ENCODE measurements around the gene PXDN.

Gene PXDN

DNA sequence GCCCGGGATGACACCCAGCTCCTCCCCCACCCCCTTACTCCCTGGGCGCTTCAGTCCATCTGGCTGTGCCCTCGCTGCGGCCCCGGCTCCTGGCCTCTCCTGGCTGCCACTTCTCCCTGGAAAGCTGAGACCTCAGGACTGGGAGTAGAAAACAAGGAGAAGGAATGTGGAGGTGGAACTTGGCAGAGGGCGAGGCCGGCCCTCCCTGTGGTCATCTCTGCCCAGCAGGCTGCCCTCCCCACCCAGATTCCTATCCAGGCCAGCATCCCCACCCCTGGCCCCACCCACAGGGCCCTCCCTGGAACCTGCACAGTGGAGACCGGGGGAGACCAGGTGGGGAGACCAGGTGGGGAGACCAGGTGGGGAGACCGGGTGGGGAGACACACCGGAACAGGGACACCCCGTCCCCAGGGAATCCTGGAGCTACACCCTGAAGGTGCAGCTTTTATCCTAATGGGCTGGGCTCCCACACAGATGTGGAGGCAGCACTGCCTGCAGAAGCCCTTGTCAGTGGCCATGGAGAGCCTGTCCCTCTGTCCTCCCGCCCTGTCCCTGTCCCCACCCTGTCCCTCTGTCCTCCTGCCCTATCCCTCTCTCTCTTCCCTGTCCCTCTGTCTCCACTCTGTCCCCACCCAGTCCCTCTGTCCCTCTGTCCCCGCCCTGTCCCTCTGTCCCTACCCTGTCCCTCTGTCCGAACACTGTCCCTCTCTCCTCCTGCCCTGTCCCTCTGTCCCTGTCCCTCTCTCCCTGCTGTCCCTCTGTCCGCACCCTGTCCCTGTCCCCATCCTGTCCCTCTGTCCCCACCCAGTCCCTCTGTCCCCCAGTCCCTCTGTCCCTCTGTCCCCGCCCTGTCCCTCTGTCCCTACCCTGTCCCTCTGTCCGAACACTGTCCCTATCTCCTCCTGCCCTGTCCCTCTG is 157.1 kb downstream of the PXDN start:
- no peak overlapping the region for H3K27ac ChIP-seq
- TF ChIP-seq EZH2 (IDR thresholded peaks at IDR 0.05) (no peak), FOXP2 (optimal IDR thresholded peaks at IDR 0.05; ENCODE audit: control extremely low read depth, extremely low read length, insufficient read depth) (no peak), POLR2AphosphoS5 (IDR thresholded peaks at IDR 0.05; ENCODE audit: borderline replicate concordance, low read depth, low read length) (no peak)
- no peak overlapping the region for H3K4me3 ChIP-seq
- DNase-seq (ENCODE audit: low read depth, low spot score): no peak
- H3K9me3 ChIP-seq (ENCODE audit: low read depth, low read length): no peaks in the 10 kb centered on the region
- H3K36me3 ChIP-seq (ENCODE audit: insufficient read depth, low read length): no peaks in the 10 kb centered on the region
- H3K9ac ChIP-seq (ENCODE audit: insufficient read length): no peak overlapping the region

GRCh38 chr2:1586251-1586922 is 157.9 kb downstream of the PXDN start:
- Histone ChIP-seq H3K36me3 (ENCODE audit: insufficient read depth, low read length) (no peaks in the 10 kb centered on the region), H3K4me3 (no peak overlapping the region), H3K9me3 (ENCODE audit: low read depth, low read length) (no peaks in the 10 kb centered on the region), H3K9ac (ENCODE audit: insufficient read length) (no peak overlapping the region), H3K27ac (no peak overlapping the region)
- TF ChIP-seq FOXP2 (optimal IDR thresholded peaks at IDR 0.05; ENCODE audit: control extremely low read depth, extremely low read length, insufficient read depth): no peak
- DNase-seq (ENCODE audit: low read depth, low spot score): no peak

DNA sequence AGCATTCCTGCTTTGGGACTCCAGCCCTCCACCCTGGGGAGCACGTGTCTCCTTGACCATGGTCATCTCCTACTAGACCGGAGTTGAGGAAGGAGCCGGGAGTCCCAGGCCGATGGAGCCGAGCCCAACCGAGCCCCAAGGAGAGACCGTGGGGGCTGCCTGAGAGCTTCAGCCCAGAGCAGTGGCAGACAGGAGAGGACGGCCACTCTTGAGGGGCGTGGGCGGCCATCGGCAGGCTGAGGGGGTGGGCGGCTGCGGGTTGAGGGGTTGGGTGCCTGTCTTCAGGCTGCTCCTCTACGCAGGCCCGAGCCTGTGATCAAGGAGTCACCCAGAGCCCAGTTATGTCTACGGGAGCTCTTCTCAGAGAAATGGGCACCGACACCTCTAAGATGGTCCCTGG is 158.7 kb downstream of the PXDN start:
- H3K9ac ChIP-seq (ENCODE audit: insufficient read length): no peak overlapping the region
- no peaks in the 10 kb centered on the region for H3K9me3 ChIP-seq (ENCODE audit: low read depth, low read length)
- no peaks in the 10 kb centered on the region for H3K36me3 ChIP-seq (ENCODE audit: insufficient read depth, low read length)
- H3K27ac ChIP-seq: no peak overlapping the region
- DNase-seq (ENCODE audit: low read depth, low spot score): no peak
- TF ChIP-seq POLR2AphosphoS5 (IDR thresholded peaks at IDR 0.05; ENCODE audit: borderline replicate concordance, low read depth, low read length) (no peak), EZH2 (IDR thresholded peaks at IDR 0.05) (no peak), FOXP2 (optimal IDR thresholded peaks at IDR 0.05; ENCODE audit: control extremely low read depth, extremely low read length, insufficient read depth) (no peak)
- no peak overlapping the region for H3K4me3 ChIP-seq

- no peak for DNase-seq (ENCODE audit: low read depth, low spot score)
- H3K9ac ChIP-seq (ENCODE audit: insufficient read length): no peak overlapping the region
- H3K4me3 ChIP-seq: no peak overlapping the region
- no peaks in the 10 kb centered on the region for H3K36me3 ChIP-seq (ENCODE audit: insufficient read depth, low read length)
- no peak overlapping the region for H3K27ac ChIP-seq
- TF ChIP-seq FOXP2 (optimal IDR thresholded peaks at IDR 0.05; ENCODE audit: control extremely low read depth, extremely low read length, insufficient read depth) (no peak), EZH2 (IDR thresholded peaks at IDR 0.05) (no peak), POLR2AphosphoS5 (IDR thresholded peaks at IDR 0.05; ENCODE audit: borderline replicate concordance, low read depth, low read length) (no peak)
- H3K9me3 ChIP-seq (ENCODE audit: low read depth, low read length): no peaks in the 10 kb centered on the region
Measured at GRCh38 chr2:1584691-1585485, 159.4 kb downstream of the PXDN start.

DNA sequence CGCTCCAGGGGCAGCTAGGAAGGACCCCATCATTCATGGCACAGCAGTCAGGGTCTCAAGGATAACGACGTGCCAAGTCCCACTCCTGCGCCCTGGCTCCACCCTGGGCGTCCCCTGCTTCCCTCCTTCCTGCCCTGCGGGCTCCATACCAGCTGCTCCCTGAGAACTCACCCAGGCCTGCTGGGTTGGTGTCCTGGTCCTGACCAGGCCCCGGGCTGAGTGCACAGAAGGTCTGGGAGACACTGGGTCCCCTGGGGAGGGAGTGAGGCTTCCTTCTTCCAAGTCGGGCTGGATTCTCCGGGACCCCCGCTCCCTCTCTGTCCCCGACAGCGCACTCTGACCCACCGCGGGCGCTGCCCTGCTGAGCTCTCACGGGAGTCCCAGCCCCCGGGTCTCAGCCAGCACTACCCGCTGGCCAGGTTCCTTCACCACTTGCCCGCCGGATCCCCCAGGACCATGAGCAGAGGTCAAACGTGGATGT is 160.2 kb downstream of the PXDN start:
- no peak overlapping the region for H3K9ac ChIP-seq (ENCODE audit: insufficient read length)
- H3K27ac ChIP-seq: no peak overlapping the region
- H3K4me3 ChIP-seq: no peak overlapping the region
- no peaks in the 10 kb centered on the region for H3K9me3 ChIP-seq (ENCODE audit: low read depth, low read length)
- no peaks in the 10 kb centered on the region for H3K36me3 ChIP-seq (ENCODE audit: insufficient read depth, low read length)
- TF ChIP-seq EZH2 (IDR thresholded peaks at IDR 0.05) (no peak), POLR2AphosphoS5 (IDR thresholded peaks at IDR 0.05; ENCODE audit: borderline replicate concordance, low read depth, low read length) (no peak), FOXP2 (optimal IDR thresholded peaks at IDR 0.05; ENCODE audit: control extremely low read depth, extremely low read length, insufficient read depth) (no peak)
- no peak for DNase-seq (ENCODE audit: low read depth, low spot score)

DNA sequence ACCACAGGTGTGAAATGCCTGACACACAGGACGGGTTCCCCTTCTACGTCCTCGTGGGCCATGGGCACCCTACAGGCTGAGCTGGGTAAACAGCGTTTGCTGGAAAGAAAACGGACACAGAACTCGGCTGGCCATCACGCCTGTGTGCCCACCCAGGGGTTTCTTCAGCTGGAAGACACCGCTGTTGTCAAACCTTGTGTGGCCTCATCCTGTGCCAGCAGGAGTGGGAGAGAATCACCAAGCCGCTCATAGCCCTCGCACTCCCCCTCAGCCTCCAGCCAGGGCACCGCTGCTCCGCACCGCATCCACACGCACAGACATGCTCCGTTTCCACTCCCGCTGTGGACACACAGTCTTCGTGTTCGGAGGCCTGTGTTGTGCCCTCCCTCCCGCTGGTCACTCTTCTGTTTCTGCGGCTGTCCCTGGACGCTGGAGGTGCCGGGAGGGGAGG is 161.4 kb downstream of the PXDN start:
- H3K4me3 ChIP-seq: no peak overlapping the region
- no peaks in the 10 kb centered on the region for H3K36me3 ChIP-seq (ENCODE audit: insufficient read depth, low read length)
- H3K9ac ChIP-seq (ENCODE audit: insufficient read length): no peak overlapping the region
- TF ChIP-seq FOXP2 (optimal IDR thresholded peaks at IDR 0.05; ENCODE audit: control extremely low read depth, extremely low read length, insufficient read depth): no peak
- TF ChIP-seq EZH2 (IDR thresholded peaks at IDR 0.05): no peak
- TF ChIP-seq POLR2AphosphoS5 (IDR thresholded peaks at IDR 0.05; ENCODE audit: borderline replicate concordance, low read depth, low read length): no peak
- no peak overlapping the region for H3K27ac ChIP-seq
- no peaks in the 10 kb centered on the region for H3K9me3 ChIP-seq (ENCODE audit: low read depth, low read length)
- no peak for DNase-seq (ENCODE audit: low read depth, low spot score)

- Histone ChIP-seq H3K9ac (ENCODE audit: insufficient read length) (no peak overlapping the region), H3K27ac (no peak overlapping the region), H3K9me3 (ENCODE audit: low read depth, low read length) (no peaks in the 10 kb centered on the region), H3K36me3 (ENCODE audit: insufficient read depth, low read length) (no peaks in the 10 kb centered on the region), H3K4me3 (no peak overlapping the region)
- TF ChIP-seq POLR2AphosphoS5 (IDR thresholded peaks at IDR 0.05; ENCODE audit: borderline replicate concordance, low read depth, low read length) (no peak), EZH2 (IDR thresholded peaks at IDR 0.05) (no peak), FOXP2 (optimal IDR thresholded peaks at IDR 0.05; ENCODE audit: control extremely low read depth, extremely low read length, insufficient read depth) (no peak)
- no peak for DNase-seq (ENCODE audit: low read depth, low spot score)
Measured at GRCh38 chr2:1581965-1582625, 162.2 kb downstream of the PXDN start.
